GM10266 (cell line): ENCODE measurements around the gene OR52W1.

Experiments used
- DNase-seq: peaks from one replicate; pipeline ENCODE4 v3.0.0; 2012; ENCODE audit errors: extremely low spot score
- CTCF ChIP-seq: IDR thresholded peaks from 2 replicates; pipeline ENCODE4 v1.5.1; 2012; ENCODE audit warnings: mild to moderate bottlenecking, low read depth; ENCODE audit not compliant: control insufficient read depth, insufficient read depth; ENCODE audit errors: missing control alignments

Gene OR52W1

GRCh38 chr11:6229911-6230310 is 30.9 kb downstream of the OR52W1 start:
- TF ChIP-seq CTCF: no peak
- DNase-seq: no peak

GRCh38 chr11:6232899-6233298 is 33.9 kb downstream of the OR52W1 start:
- DNase-seq: no peak
- TF ChIP-seq CTCF: no peak

- TF ChIP-seq CTCF: no peak
- no peak for DNase-seq
These were observed 35.0 kb downstream of the OR52W1 start for GRCh38 chr11:6233984-6234386.

- peak; percentile 96 for DNase-seq
- no peak for TF ChIP-seq CTCF
These were observed 35.5 kb downstream of the OR52W1 start, which contains the start of gene FHIP1B for GRCh38 chr11:6234387-6235107. Gene FHIP1B (minus strand): TSS chr11:6234636. CDS start chr11:6224516, 10,120 bp downstream.

GRCh38 chr11:6237266-6237665 is 38.2 kb downstream of the OR52W1 start:
- no peak for DNase-seq
- no peak for TF ChIP-seq CTCF

GRCh38 chr11:6237761-6238302 is 38.8 kb downstream of the OR52W1 start:
- DNase-seq: no peak
- no peak for TF ChIP-seq CTCF

GRCh38 chr11:6238902-6239301 is 39.9 kb downstream of the OR52W1 start, which contains the start of gene CNGA4:
Gene CNGA4 (plus strand): TSS chr11:6239089. CDS start chr11:6239207, 118 bp downstream.
- DNase-seq: no peak
- no peak for TF ChIP-seq CTCF
